CD14-positive monocyte (primary cell): Measurements from ENCODE around the gene EEFSEC. TPM values are rescaled to one million over a fixed set of nuclear protein-coding genes. Genes with fewer than 3 reads are reported as not detected.

Source experiments
- DNase-seq, 3 donors: peaks; one replicate each; pipeline ENCODE4 v3.0.0-alpha.2; 2011 to 2022
- H2AFZ ChIP-seq: 2 replicates; pipeline ENCODE4 v1.6.0; 2012; ENCODE audit warnings: mild to moderate bottlenecking, low read depth, low read length, inconsistent platforms; ENCODE audit not compliant: insufficient read depth, poor library complexity, severe bottlenecking
- H3K27ac ChIP-seq, 2 donors: 1 replicate in 1 of 2; 2 replicates in 1 of 2; pipeline ENCODE4 v1.5.1; 2012 to 2013; ENCODE audit warnings: low read length in 2 of 2, control low read depth in 1 of 2, inconsistent platforms in 1 of 2, low read depth in 1 of 2, mild to moderate bottlenecking in 1 of 2
- H3K27me3 ChIP-seq, 2 donors: one replicate each; pipeline versions ENCODE4 v1.6.0 to v1.6.1; 2011 to 2013; ENCODE audit warnings: low read length in 2 of 2; ENCODE audit not compliant: control insufficient read depth in 2 of 2, insufficient read depth in 2 of 2
- H3K36me3 ChIP-seq, 2 donors: replicated peaks in 1 of 2; 1 replicate in 1 of 2; 2 replicates in 1 of 2; pipeline versions ENCODE4 v1.5.1 to v1.6.1; 2012 to 2013; ENCODE audit warnings: low read length in 2 of 2, control low read depth in 1 of 2, inconsistent platforms in 1 of 2, mild to moderate bottlenecking in 1 of 2; ENCODE audit not compliant: insufficient read depth in 2 of 2, control insufficient read depth in 1 of 2
- H3K4me1 ChIP-seq, 2 donors: 1 replicate in 1 of 2; 2 replicates in 1 of 2; pipeline versions ENCODE4 v1.5.1 to v1.6.1; 2012 to 2013; ENCODE audit warnings: low read length in 2 of 2, control low read depth in 1 of 2, inconsistent platforms in 1 of 2, mild to moderate bottlenecking in 1 of 2, moderate library complexity in 1 of 2; ENCODE audit not compliant: insufficient read depth in 2 of 2, control insufficient read depth in 1 of 2
- H3K4me2 ChIP-seq: replicated peaks from 2 replicates; pipeline ENCODE3; 2012; ENCODE audit warnings: low read length, moderate library complexity, mild to moderate bottlenecking; ENCODE audit not compliant: poor library complexity, severe bottlenecking; ENCODE audit errors: extremely low read depth
- H3K4me3 ChIP-seq, 3 experiments: fragments of 200-600 bp in 1 of 3; sonication (generic) in 1 of 3; replicated peaks in 1 of 3; 1 replicate in 2 of 3; 2 replicates in 1 of 3; pipeline ENCODE4 v1.5.1; 2011 to 2013; ENCODE audit warnings: low read length in 3 of 3, mild to moderate bottlenecking in 3 of 3, control low read depth in 2 of 3, low read depth in 2 of 3, inconsistent platforms in 1 of 3, moderate library complexity in 1 of 3
- H3K79me2 ChIP-seq: 2 replicates; pipeline ENCODE4 v1.6.0; 2012; ENCODE audit warnings: mild to moderate bottlenecking, control low read depth, inconsistent platforms, low read length, moderate library complexity; ENCODE audit not compliant: insufficient read depth
- H3K9ac ChIP-seq: 2 replicates; pipeline ENCODE4 v1.6.0; 2017; ENCODE audit warnings: low read length, mild to moderate bottlenecking; ENCODE audit not compliant: insufficient read depth, poor library complexity, severe bottlenecking
- H3K9me3 ChIP-seq, 2 donors: replicated peaks in 1 of 2; 1 replicate in 1 of 2; 2 replicates in 1 of 2; pipeline versions ENCODE4 v1.5.1 to v1.6.1; 2012 to 2013; ENCODE audit warnings: low read length in 2 of 2, control low read depth in 1 of 2; ENCODE audit not compliant: control insufficient read depth in 1 of 2, insufficient read depth in 1 of 2
- H4K20me1 ChIP-seq: 2 replicates; pipeline ENCODE4 v1.6.0; 2012; ENCODE audit warnings: mild to moderate bottlenecking, low read length, control low read depth, moderate library complexity; ENCODE audit not compliant: insufficient read depth
- H3K27ac Mint-ChIP-seq, 7 donors: one replicate each; pipeline ENCODE4 v1.8.0; 2020; ENCODE audit warnings: mild to moderate bottlenecking in 7 of 7, mixed read lengths in 7 of 7, moderate library complexity in 6 of 7, inconsistent platforms in 2 of 7
- H3K27me3 Mint-ChIP-seq, 3 donors: one replicate each; pipeline ENCODE4 v1.8.0; 2021 to 2022; ENCODE audit warnings: low read depth in 3 of 3, mild to moderate bottlenecking in 3 of 3, mixed read lengths in 3 of 3, moderate library complexity in 3 of 3, inconsistent platforms in 1 of 3
- H3K36me3 Mint-ChIP-seq, 2 donors: one replicate each; pipeline ENCODE4 v1.8.0; 2020; ENCODE audit warnings: mixed read lengths in 2 of 2, inconsistent platforms in 1 of 2, mild to moderate bottlenecking in 1 of 2
- H3K4me1 Mint-ChIP-seq: one replicate; pipeline ENCODE4 v1.8.0; 2020; ENCODE audit warnings: mild to moderate bottlenecking, mixed read lengths
- H3K4me3 Mint-ChIP-seq, 2 donors: one replicate each; pipeline ENCODE4 v1.8.0; 2020; ENCODE audit warnings: mild to moderate bottlenecking in 2 of 2, mixed read lengths in 2 of 2, moderate library complexity in 1 of 2
- H3K9me3 Mint-ChIP-seq, 7 donors: one replicate each; pipeline ENCODE4 v1.8.0; 2020 to 2022; ENCODE audit warnings: mixed read lengths in 7 of 7, mild to moderate bottlenecking in 6 of 7, moderate library complexity in 6 of 7, inconsistent platforms in 2 of 7
- CTCF ChIP-seq: fragments of 200-600 bp; IDR thresholded peaks from one replicate; pipeline ENCODE4 v1.8.0; 2022; ENCODE audit warnings: antibody characterized with exemption, mild to moderate bottlenecking
- WGBS: methylation state at CpG from one replicate; pipeline ENCODE4 v1.1.5; 2013; ENCODE audit warnings: missing lambda C conversion rate; ENCODE audit not compliant: insufficient coverage; 5-methylcytosine and 5-hydroxymethylcytosine counted together
- intact Hi-C, 2 donors: fragments of 100-400 bp; cut with micrococcal nuclease; formaldehyde crosslinking; loops; one replicate each; pipeline versions ENCODE4 v1.15.0 to v1.15.1; 2023
- polyA plus RNA-seq, 3 donors: library from polyadenylated mRNA; depleted of rRNA in 1 of 3; unstranded in 2 of 3; stranded (reverse) in 1 of 3; fragments of 300-500 nt in 2 of 3; fragments of >200 nt in 1 of 3; fragmentation: Illumina TruSeq in 2 of 3; gene quantifications; 1 replicate in 2 of 3; 2 replicates in 1 of 3; pipeline ENCODE4 v1.2.3, GENCODE V29; 2012 to 2021

The EEFSEC gene
- polyA plus RNA-seq, 3 donors: 13.3 to 14.9 (median 14.9) TPM

GRCh38 chr3:128197855-128198254, 44.6 kb downstream of the EEFSEC start:
- WGBS: 100% methylated on average over 4 of the region's 7 CpGs
- H3K27me3 ChIP-seq: no peaks in the 10 kb centered on the region
- no peak for DNase-seq
- no peak overlapping the region for H3K27ac Mint-ChIP-seq
- no peak overlapping the region for H3K4me2 ChIP-seq
- no peaks in the 10 kb centered on the region for H4K20me1 ChIP-seq
- no peak overlapping the region for H3K4me3 ChIP-seq
- no peak overlapping the region for H3K4me3 Mint-ChIP-seq
- peaks cover 10 to 14% of the 10 kb centered on the region in 2 donors for H3K4me1 ChIP-seq
- peaks cover 0 to 2% (median 0%) of the 10 kb centered on the region in 3 donors for H3K27me3 Mint-ChIP-seq
- H3K9me3 Mint-ChIP-seq: peaks cover 0 to 2% (median 0%) of the 10 kb centered on the region in 7 donors
- intact Hi-C loops: no loop called here
- no peaks in the 10 kb centered on the region for H3K79me2 ChIP-seq
- peaks cover 15% of the 10 kb centered on the region for H3K4me1 Mint-ChIP-seq
- H3K27ac ChIP-seq: no peak overlapping the region
- no peaks in the 10 kb centered on the region for H3K36me3 ChIP-seq
- TF ChIP-seq CTCF: no peak
- no peak overlapping the region for H3K9ac ChIP-seq
- peaks cover 21 to 23% of the 10 kb centered on the region in 2 donors for H3K36me3 Mint-ChIP-seq
- no peaks in the 10 kb centered on the region for H3K9me3 ChIP-seq
- no peak overlapping the region for H2AFZ ChIP-seq

GRCh38 chr3:128198313-128198712, 45.0 kb downstream of the EEFSEC start:
- H3K9me3 ChIP-seq: no peaks in the 10 kb centered on the region
- TF ChIP-seq CTCF: no peak
- H3K4me1 Mint-ChIP-seq: peaks cover 15% of the 10 kb centered on the region
- no peak overlapping the region for H3K4me2 ChIP-seq
- no peaks in the 10 kb centered on the region for H3K36me3 ChIP-seq
- peaks cover 10 to 14% of the 10 kb centered on the region in 2 donors for H3K4me1 ChIP-seq
- H3K27me3 Mint-ChIP-seq: peaks cover 0 to 2% (median 0%) of the 10 kb centered on the region in 3 donors
- H3K79me2 ChIP-seq: no peaks in the 10 kb centered on the region
- no peak overlapping the region for H3K27ac ChIP-seq
- peaks cover 25 to 28% of the 10 kb centered on the region in 2 donors for H3K36me3 Mint-ChIP-seq
- 100% methylated on average over 1 of the region's 1 CpG for WGBS
- H4K20me1 ChIP-seq: no peaks in the 10 kb centered on the region
- H2AFZ ChIP-seq: no peak overlapping the region
- no peak overlapping the region for H3K27ac Mint-ChIP-seq
- no peak overlapping the region for H3K4me3 Mint-ChIP-seq
- no peaks in the 10 kb centered on the region for H3K27me3 ChIP-seq
- no peak overlapping the region for H3K9ac ChIP-seq
- H3K4me3 ChIP-seq: no peak overlapping the region
- DNase-seq: no peak
- intact Hi-C loops: no loop called here
- H3K9me3 Mint-ChIP-seq: peaks cover 0 to 2% (median 0%) of the 10 kb centered on the region in 7 donors
